Adrenal gland (tissue), 12 donors: ENCODE measurements around the gene EPHB1. TPM values are rescaled to one million over a fixed set of nuclear protein-coding genes. Genes with fewer than 3 reads are reported as not detected.
"Not testable (repeated sequence)": the region's sequence is repeated elsewhere in the genome, so short reads cannot be mapped to it uniquely, and the experiment has no call there.

Experiments used
- DNase-seq, 7 donors: peaks; one replicate each; pipeline ENCODE4 v3.0.0-alpha.2; 2019 to 2020
- H3K27ac ChIP-seq, 5 donors: fragments of 200-600 bp; sonication (generic) in 4 of 5; 1 replicate in 3 of 5; 2 replicates in 2 of 5; pipeline versions ENCODE4 v1.5.1 to v1.8.0; 2016 to 2020; ENCODE audit warnings: mild to moderate bottlenecking in 1 of 5
- H3K27me3 ChIP-seq: fragments of 200-600 bp; 2 replicates; pipeline ENCODE4 v1.8.0; 2021
- H3K36me3 ChIP-seq, 2 donors: fragments of 200-600 bp; replicated peaks in 1 of 2; 1 replicate in 1 of 2; 2 replicates in 1 of 2; pipeline versions ENCODE4 v1.5.1 to v1.8.0; 2018 to 2022
- H3K4me1 ChIP-seq, 2 donors: fragments of 200-600 bp; replicated peaks in 1 of 2; 1 replicate in 1 of 2; 2 replicates in 1 of 2; pipeline versions ENCODE4 v1.5.1 to v1.8.0; 2018 to 2021
- H3K4me3 ChIP-seq, 4 donors: fragments of 200-600 bp; sonication (generic) in 3 of 4; one replicate each; pipeline ENCODE4 v1.5.1; 2016 to 2018
- H3K9me3 ChIP-seq, 3 donors: fragments of 200-600 bp; sonication (generic) in 1 of 3; replicated peaks in 1 of 3; 1 replicate in 2 of 3; 2 replicates in 1 of 3; pipeline versions ENCODE4 v1.5.1 to v1.8.0; 2016 to 2021
- CTCF ChIP-seq, 6 experiments: fragments of 450-650 bp in 4 of 6; fragments of 200-600 bp in 2 of 6; sonication (generic) in 1 of 6; IDR thresholded peaks; 1 replicate in 5 of 6; 2 replicates in 1 of 6; pipeline versions ENCODE4 v1.5.1 to v1.8.0; 2016 to 2021; ENCODE audit warnings: antibody characterized with exemption in 6 of 6, mild to moderate bottlenecking in 2 of 6, moderate library complexity in 1 of 6
- POLR2A ChIP-seq, 2 donors: fragments of 450-650 bp; IDR thresholded peaks; one replicate each; pipeline ENCODE4 v1.6.1; 2017; ENCODE audit warnings: antibody characterized with exemption in 2 of 2, mild to moderate bottlenecking in 2 of 2, moderate library complexity in 1 of 2
- WGBS, 4 donors: extraction: QIAGEN DNeasy Blood & Tissue Kit in 2 of 4; methylation state at CpG; one replicate each; pipeline versions ENCODE4 v1.1.5 to v1.1.7; 2013 to 2017; 5-methylcytosine and 5-hydroxymethylcytosine counted together
- intact Hi-C, 2 donors: fragments of 100-400 bp; cut with DNase I; formaldehyde crosslinking; loops; one replicate each; pipeline versions ENCODE4 v1.14.1 to v1.15.0; 2022 to 2023
- polyA plus RNA-seq, 3 donors: library from polyadenylated mRNA; stranded (reverse); fragments of 200-250 nt in 2 of 3; fragments of 350-450 nt in 1 of 3; fragmentation: Illumina TruSeq in 1 of 3; extraction: RNeasy Lipid Tissue Mini Kit (QIAGEN cat#74804) in 1 of 3; gene quantifications; one replicate each; pipeline ENCODE4 v1.2.3, GENCODE V29; 2013 to 2014
- total RNA-seq, 9 donors: library from RNA; depleted of rRNA in 4 of 9; stranded (reverse); fragments of >200 nt in 4 of 9; fragments of 120-200 nt in 1 of 9; fragmentation: NEBNext Ultra II Directional in 1 of 9; extraction: Animal tissue kit (Norgen Biotek cat#: 25700) in 1 of 9; gene quantifications; one replicate each; pipeline versions ENCODE4 v1.1.0 to v1.2.4, GENCODE V29; 2013 to 2023
- donor health status: healthy with polysubstance abuse.
- donor health status: Bipolar disorder and iron deficiency.
- donor health status: DM: yes; HTN: yes; CAD: no.
- donor health status: DM: no; HTN: no; CAD: no.
- donor health status: DM: no; HTN: no; CAD: no.
- donor health status: DM: yes; HTN: yes; CAD: no.

The EPHB1 gene
- total and polyA plus RNA-seq, 12 donors: 0.10 to 3.4 (median 0.98) TPM

- Histone ChIP-seq H3K27ac (no peak overlapping the region), H3K9me3 (no peaks in the 10 kb centered on the region), H3K36me3 (no peaks in the 10 kb centered on the region), H3K27me3 (peaks cover 3% of the 10 kb centered on the region), H3K4me1 (no peaks in the 10 kb centered on the region), H3K4me3 (no peak overlapping the region)
- intact Hi-C loops: no loop called here
- 50 to 59% (median 56%) methylated on average over 9 of the region's 9 CpGs for WGBS, 4 donors
- no peak for DNase-seq
- TF ChIP-seq POLR2A (IDR thresholded peaks at IDR 0.05): no peak
- no peak for TF ChIP-seq CTCF (IDR thresholded peaks at IDR 0.05)
These were observed 229.1 kb downstream of the EPHB1 start for GRCh38 chr3:135023996-135024658.

- H3K4me1 ChIP-seq, H3K9me3 ChIP-seq, H3K27me3 ChIP-seq, H3K36me3 ChIP-seq, intact Hi-C loops, DNase-seq, H3K4me3 ChIP-seq, H3K27ac ChIP-seq: not testable (repeated sequence)
- 19 to 55% (median 22%) methylated on average over 6 to 26 of the region's 27 CpGs for WGBS, 4 donors
These were observed 235.9 kb downstream of the EPHB1 start for GRCh38 chr3:135030768-135031615.

- H3K4me3 ChIP-seq: no peak overlapping the region
- H3K27me3 ChIP-seq: no peaks in the 10 kb centered on the region
- no peaks in the 10 kb centered on the region for H3K36me3 ChIP-seq
- TF ChIP-seq POLR2A (IDR thresholded peaks at IDR 0.05) (no peak), CTCF (IDR thresholded peaks at IDR 0.05) (no peak)
- H3K9me3 ChIP-seq: no peaks in the 10 kb centered on the region
- DNase-seq: no peak
- no peak overlapping the region for H3K27ac ChIP-seq
- intact Hi-C loops: no loop called here
- WGBS, 4 donors: 50 to 66% (median 51%) methylated on average over 7 of the region's 7 CpGs
- H3K4me1 ChIP-seq: no peaks in the 10 kb centered on the region
These were observed 238.7 kb downstream of the EPHB1 start for GRCh38 chr3:135033737-135034136.

GRCh38 chr3:135034291-135034768 lies 239.3 kb downstream of the EPHB1 start:
- no peaks in the 10 kb centered on the region for H3K36me3 ChIP-seq
- H3K27ac ChIP-seq: no peak overlapping the region
- DNase-seq: no peak
- no peaks in the 10 kb centered on the region for H3K9me3 ChIP-seq
- no peaks in the 10 kb centered on the region for H3K27me3 ChIP-seq
- no peaks in the 10 kb centered on the region for H3K4me1 ChIP-seq
- intact Hi-C loops: no loop called here
- WGBS, 4 donors: 36 to 80% (median 41%) methylated on average over 1 to 4 of the region's 4 CpGs
- TF ChIP-seq POLR2A (IDR thresholded peaks at IDR 0.05): no peak
- TF ChIP-seq CTCF (IDR thresholded peaks at IDR 0.05): no peak
- no peak overlapping the region for H3K4me3 ChIP-seq
